AG04449 (cell line): ENCODE results near the gene EMD.

Experiments
- CTCF ChIA-PET: fragments of 350-600 bp; formaldehyde crosslinking; extraction: SDS; loops from one replicate; lab custom pipeline; 2021; ENCODE audit warnings: antibody characterized with exemption; lab: Yijun Ruan, JAX
- POLR2A ChIA-PET: fragments of 400-600, 350-600 bp; formaldehyde crosslinking; extraction: SDS; loops from one replicate; lab custom pipeline; 2020; ENCODE audit warnings: antibody characterized with exemption, inconsistent platforms; lab: Yijun Ruan, JAX
- DNase-seq: peaks from one replicate; pipeline ENCODE4 v3.0.0-alpha.2; 2010; ENCODE audit warnings: low read depth, low spot score
- H3K4me3 ChIP-seq: 2 replicates; pipeline ENCODE4 v1.5.1; 2011; ENCODE audit warnings: low read depth, mild to moderate bottlenecking, control low read depth, low read length
- CTCF ChIP-seq: IDR thresholded peaks from one replicate; pipeline ENCODE4 v1.5.1; 2011; ENCODE audit warnings: mild to moderate bottlenecking, moderate library complexity, low read length, control low read depth, inconsistent platforms; ENCODE audit not compliant: insufficient read depth; ENCODE audit errors: missing control alignments

The EMD gene

GRCh38 chrX:154359362-154360154 lies 19.5 kb upstream of the EMD start:
- DNase-seq, result no peak
- TF ChIP-seq CTCF, result no peak
- ChIA-PET CTCF (no interaction called here), POLR2A (interaction anchor here (0.9 kb wide), 1 partner anchor 10 kb away, joined by 3 read pairs; no protein-coding TSS in a partner anchor)
- H3K4me3 ChIP-seq, result no peak overlapping the region

- no peak for DNase-seq
- ChIA-PET POLR2A (interaction anchor here (0.9 kb wide), 1 partner anchor 11 kb away, joined by 3 read pairs; no protein-coding TSS in a partner anchor), CTCF (no interaction called here)
- no peak for TF ChIP-seq CTCF
- no peak overlapping the region for H3K4me3 ChIP-seq
Measured at GRCh38 chrX:154360155-154360713, 18.9 kb upstream of the EMD start.

DNA sequence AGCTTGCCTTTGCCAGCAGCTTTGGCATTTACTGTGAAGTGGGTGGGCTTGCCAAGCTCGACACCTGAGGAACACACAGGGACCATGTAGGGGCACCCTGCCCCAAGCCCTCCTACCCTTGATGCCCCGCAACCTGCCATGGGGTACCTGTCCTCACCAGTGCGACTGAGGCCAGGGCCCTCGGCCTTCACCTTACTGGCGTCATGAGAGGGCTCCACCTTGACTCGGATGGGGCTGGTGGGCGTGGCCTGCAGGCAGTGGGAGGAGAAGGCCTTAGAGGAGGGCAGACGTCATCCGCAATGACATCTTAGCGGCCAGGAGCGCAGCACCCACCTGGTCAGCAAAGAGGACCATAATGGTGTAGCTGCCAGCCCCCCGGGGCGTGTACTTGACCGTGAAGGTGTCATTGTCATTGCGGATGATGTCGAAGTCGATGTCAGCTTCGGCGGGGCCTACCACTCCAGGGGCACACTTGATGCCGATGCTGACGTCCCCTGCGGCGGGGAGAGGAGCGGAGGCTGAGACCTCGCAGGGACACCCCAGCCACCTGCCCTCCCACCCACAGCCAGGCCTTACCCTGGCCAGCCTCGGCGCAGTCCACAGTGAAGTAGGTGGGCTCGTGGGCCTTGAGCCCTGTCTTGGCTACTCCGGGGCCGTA lies 16.9 kb upstream of the EMD start:
- no peak for DNase-seq
- no peak overlapping the region for H3K4me3 ChIP-seq
- ChIA-PET CTCF (interaction anchor here (2.7 kb wide), 1 partner anchor 11 kb away, joined by 9 read pairs; no protein-coding TSS in a partner anchor), POLR2A (no interaction called here)
- TF ChIP-seq CTCF, result no peak

DNA sequence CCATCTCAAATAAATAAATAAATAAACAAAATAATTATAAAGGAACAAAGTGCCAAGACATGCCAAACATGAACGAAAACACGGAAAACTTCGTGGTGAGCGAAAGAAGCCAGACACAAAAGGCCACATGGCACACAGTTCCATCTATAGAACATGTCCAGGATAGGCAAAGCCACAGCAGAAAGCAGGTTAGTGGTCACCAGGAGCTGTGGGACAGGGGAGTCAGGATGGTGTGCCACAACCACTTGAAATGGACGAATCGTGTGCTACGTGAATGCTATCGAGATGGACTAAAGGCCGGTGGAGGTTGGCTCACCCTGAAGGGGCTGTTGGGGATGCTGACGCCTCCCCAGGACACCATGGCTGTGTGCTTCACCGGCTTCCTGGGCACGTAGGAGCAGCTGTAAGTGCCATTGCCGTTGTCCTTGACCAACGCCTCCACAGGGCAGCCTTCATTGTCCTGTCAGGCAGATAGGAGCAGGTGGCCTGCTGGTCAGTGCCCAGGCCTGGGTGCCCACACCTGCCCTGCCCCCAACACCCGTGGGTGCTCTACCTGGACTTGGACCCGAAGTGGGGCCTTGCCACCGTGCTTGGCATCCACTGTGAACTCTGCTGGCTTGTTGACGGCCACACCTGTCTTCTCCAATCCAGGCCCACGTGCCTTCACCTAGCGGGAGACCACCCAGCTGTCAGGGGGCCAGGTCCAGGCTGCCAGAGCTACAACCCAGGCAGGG lies 15.2 kb upstream of the EMD start:
- no peak for TF ChIP-seq CTCF
- ChIA-PET CTCF (no interaction called here), POLR2A (no interaction called here)

DNA sequence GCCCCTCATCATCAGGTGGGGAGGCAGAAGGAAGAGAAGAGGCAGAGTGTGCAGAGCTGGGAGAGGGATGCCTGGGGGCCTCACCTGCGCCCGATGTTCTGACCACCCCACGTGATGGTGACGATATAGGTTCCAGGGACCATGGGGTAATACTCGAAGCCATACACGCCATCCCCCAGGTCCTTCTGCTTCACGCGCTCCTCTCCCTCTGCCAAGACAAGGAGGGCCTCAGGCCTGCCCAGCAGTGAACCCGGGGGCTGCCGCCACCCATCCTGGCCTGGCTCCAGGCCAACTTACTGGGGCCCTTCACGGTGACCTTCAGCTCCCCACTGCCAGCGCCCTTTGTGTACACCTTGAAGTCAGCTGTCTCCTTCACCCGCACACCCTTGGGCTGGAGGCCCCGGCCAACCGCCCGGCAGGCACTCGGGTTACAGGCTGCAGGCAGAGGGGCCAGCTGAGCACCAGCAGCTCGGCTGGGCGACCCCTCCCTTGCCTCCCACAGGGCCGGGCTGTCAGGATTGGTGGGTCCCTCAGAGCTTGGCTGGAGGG lies 14.0 kb upstream of the EMD start:
- CTCF ChIA-PET, result no interaction called here
- no peak for DNase-seq
- TF ChIP-seq CTCF, result no peak
- POLR2A ChIA-PET, result interaction anchor here (1.1 to 2.9 kb wide), 2 partner anchors 8 to 11 kb away, joined by 3 to 16 read pairs; no protein-coding TSS in a partner anchor
- H3K4me3 ChIP-seq, result no peak overlapping the region

More for the DNA sequence above, 15.2 kb upstream of the EMD start:
- no peak overlapping the region for H3K4me3 ChIP-seq
- no peak for DNase-seq
